IPS-20b (cell line): ENCODE data around the gene MAP3K5.
"Not testable (repeated sequence)": the region's sequence is repeated elsewhere in the genome, so short reads cannot be mapped to it uniquely, and the experiment has no call there.

ENCODE experiments used
- H3K27ac ChIP-seq: one replicate; pipeline ENCODE4 v1.5.1; 2013; ENCODE audit warnings: low read length
- H3K27me3 ChIP-seq: 2 replicates; pipeline ENCODE4 v1.6.1; 2013; ENCODE audit warnings: mild to moderate bottlenecking, low read length, inconsistent platforms; ENCODE audit not compliant: insufficient read depth
- H3K36me3 ChIP-seq: 2 replicates; pipeline ENCODE4 v1.6.1; 2013; ENCODE audit warnings: low read depth, mild to moderate bottlenecking, inconsistent platforms, low read length, moderate library complexity; ENCODE audit not compliant: insufficient read depth
- H3K4me1 ChIP-seq: 2 replicates; pipeline ENCODE4 v1.6.1; 2013; ENCODE audit warnings: mild to moderate bottlenecking, control low read depth, inconsistent platforms, low read length, moderate library complexity; ENCODE audit not compliant: insufficient read depth
- H3K4me3 ChIP-seq: 2 replicates; pipeline ENCODE4 v1.5.1; 2013; ENCODE audit warnings: mild to moderate bottlenecking, low read length, inconsistent platforms
- H3K9ac ChIP-seq: 2 replicates; pipeline ENCODE4 v1.6.1; 2013; ENCODE audit warnings: low read depth, mild to moderate bottlenecking, inconsistent platforms, low read length, moderate library complexity
- H3K9me3 ChIP-seq: 2 replicates; pipeline ENCODE4 v1.6.1; 2013; ENCODE audit warnings: mild to moderate bottlenecking, low read depth, low read length, inconsistent platforms; ENCODE audit not compliant: insufficient read depth

The MAP3K5 gene

DNA sequence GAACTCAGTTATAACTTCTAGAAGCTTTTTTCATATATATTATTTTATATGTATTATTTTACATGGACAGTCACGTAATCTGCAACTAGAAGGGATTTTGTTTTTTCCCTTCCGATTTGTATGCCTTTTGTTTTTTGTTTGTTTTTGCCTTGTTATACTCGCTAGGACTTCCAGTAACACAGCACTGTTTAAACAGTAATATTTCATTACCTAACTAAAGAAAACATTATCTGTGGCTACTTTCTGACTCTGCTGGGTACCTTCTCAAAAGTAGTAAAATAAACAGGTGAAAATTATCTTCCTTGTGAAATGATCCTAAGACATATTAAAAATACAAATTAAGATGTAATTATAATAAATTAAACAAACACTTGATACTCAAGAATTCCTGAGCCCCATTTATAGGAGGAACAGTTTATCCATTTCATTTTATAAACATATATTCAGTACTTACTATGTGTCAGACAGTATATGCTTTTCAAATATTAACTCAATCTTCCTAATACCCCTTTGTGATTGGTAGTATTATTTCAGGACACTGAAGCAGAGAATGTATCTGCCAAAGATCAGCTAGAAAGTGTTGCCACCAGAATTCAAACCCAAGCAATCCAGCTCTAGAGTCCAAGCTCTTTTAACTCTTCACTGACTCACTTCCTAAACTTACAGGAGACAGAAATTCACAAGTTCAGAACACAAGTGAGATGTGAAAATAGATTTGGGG lies 65.3 kb downstream of the MAP3K5 start:
- no peaks in the 10 kb centered on the region for H3K36me3 ChIP-seq
- H3K27ac ChIP-seq: no peak overlapping the region

DNA sequence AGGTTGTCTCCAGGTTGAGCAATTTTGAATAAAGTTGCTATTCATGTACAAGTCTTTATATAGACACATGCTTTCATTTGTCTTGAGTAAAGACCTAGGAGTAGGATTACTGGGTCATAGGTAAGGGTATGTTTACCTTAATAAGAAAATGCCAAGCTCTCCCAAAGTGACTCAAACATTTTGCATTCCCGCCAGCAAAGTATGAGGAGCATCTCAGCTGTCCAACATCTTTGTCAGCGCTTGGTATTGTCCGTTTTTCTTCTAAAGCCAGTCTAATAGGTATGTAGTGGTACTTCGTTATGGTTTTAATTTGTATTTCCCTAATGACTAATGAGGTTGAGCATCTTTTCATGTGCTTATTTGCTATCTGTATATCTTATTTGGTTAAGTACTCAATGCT lies 67.2 kb downstream of the MAP3K5 start:
- no peaks in the 10 kb centered on the region for H3K9me3 ChIP-seq
- no peaks in the 10 kb centered on the region for H3K4me1 ChIP-seq
- H3K27ac ChIP-seq: no peak overlapping the region
- no peaks in the 10 kb centered on the region for H3K36me3 ChIP-seq
- H3K9ac ChIP-seq: no peak overlapping the region
- H3K4me3 ChIP-seq: no peak overlapping the region
- H3K27me3 ChIP-seq: no peaks in the 10 kb centered on the region

More for the DNA sequence above, 65.3 kb downstream of the MAP3K5 start:
- Histone ChIP-seq H3K9me3 (no peaks in the 10 kb centered on the region), H3K27me3 (no peaks in the 10 kb centered on the region), H3K4me3 (no peak overlapping the region), H3K4me1 (no peaks in the 10 kb centered on the region), H3K9ac (no peak overlapping the region)

DNA sequence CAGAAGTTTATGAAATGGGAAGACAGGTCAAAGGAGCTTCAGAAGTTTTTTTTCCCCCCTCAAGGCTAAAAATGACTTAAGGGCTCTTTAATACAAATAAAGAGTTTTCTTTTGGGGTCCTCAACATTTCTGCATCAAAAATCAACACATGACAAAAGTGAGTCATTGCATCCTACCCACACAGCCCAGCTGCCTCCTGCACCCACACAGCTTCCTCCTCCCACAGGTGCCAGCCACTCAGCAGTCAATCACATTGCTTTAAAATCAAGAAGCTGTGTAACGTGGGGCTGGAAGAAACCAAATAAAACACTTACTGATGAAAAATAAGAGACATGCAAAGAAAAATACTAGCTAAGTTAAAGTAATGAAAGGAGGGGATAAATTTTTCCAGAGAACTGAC lies 68.5 kb downstream of the MAP3K5 start:
- peaks cover 5% of the 10 kb centered on the region; the same call in 1 of the 2 replicates for H3K4me1 ChIP-seq
- no peak overlapping the region for H3K4me3 ChIP-seq
- no peak overlapping the region for H3K9ac ChIP-seq
- H3K27ac ChIP-seq: no peak overlapping the region
- H3K27me3 ChIP-seq: no peaks in the 10 kb centered on the region
- H3K9me3 ChIP-seq: no peaks in the 10 kb centered on the region
- H3K36me3 ChIP-seq: no peaks in the 10 kb centered on the region

DNA sequence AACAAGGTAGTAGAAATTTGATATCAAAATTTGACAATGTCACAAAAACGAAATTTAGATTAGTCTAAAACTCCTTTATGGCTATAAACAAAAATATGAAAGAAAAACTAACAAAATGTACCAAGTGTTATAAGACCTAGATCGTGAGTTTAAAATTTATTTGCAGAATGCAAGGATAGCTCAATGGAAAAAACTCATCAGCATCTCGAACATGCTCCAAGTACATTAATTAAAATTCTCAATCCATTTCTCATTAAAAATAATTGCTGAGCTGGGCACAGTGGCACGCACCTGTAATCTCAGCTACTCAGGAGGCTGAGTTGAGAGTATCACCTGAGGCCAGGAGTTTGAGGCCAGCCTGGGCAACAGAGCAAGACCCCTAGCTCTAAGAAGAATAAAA lies 70.8 kb downstream of the MAP3K5 start:
- Histone ChIP-seq H3K4me3 (no peak overlapping the region), H3K9me3 (no peaks in the 10 kb centered on the region), H3K36me3 (no peaks in the 10 kb centered on the region), H3K27me3 (no peaks in the 10 kb centered on the region), H3K9ac (no peak overlapping the region), H3K27ac (no peak overlapping the region), H3K4me1 (peaks cover 5% of the 10 kb centered on the region; the same call in 1 of the 2 replicates)

DNA sequence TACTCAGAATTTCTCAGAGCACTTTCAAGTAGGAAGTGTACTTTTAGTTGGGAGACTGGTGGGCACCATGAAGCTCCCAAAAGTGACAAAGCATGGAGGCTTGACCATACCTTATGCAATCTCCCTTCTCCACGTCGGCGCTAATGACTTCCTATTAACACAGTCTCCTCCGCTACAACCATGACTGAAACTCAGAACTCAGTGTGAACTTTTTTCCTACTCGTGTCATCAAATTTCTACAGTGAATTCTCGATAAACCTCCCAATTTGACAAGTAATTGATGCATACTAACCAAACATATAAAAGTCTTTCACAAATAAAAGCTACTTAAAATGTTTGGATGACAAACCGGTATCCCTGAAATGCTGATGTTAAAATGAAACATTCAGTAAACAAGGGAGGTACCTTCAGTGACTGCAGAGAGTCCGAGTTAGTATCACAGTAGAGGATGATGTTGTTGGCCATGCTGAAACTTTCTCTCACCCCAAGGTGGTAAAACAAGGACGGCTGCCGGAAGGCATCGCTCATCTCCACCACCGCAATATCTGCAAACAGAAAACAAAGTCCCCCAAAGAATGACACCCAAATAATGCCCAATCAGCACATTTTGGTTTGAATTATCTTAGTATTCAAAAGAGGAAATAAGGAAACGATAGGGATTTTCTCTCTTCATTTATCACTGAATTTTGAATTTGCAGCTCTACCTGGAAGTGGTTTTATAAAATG lies 72.1 kb downstream of the MAP3K5 start:
- Histone ChIP-seq H3K9ac (no peak overlapping the region), H3K4me1 (peaks cover 5% of the 10 kb centered on the region; the same call in 1 of the 2 replicates), H3K27ac (no peak overlapping the region), H3K27me3 (no peaks in the 10 kb centered on the region), H3K36me3 (no peaks in the 10 kb centered on the region), H3K9me3 (no peaks in the 10 kb centered on the region), H3K4me3 (no peak overlapping the region)

DNA sequence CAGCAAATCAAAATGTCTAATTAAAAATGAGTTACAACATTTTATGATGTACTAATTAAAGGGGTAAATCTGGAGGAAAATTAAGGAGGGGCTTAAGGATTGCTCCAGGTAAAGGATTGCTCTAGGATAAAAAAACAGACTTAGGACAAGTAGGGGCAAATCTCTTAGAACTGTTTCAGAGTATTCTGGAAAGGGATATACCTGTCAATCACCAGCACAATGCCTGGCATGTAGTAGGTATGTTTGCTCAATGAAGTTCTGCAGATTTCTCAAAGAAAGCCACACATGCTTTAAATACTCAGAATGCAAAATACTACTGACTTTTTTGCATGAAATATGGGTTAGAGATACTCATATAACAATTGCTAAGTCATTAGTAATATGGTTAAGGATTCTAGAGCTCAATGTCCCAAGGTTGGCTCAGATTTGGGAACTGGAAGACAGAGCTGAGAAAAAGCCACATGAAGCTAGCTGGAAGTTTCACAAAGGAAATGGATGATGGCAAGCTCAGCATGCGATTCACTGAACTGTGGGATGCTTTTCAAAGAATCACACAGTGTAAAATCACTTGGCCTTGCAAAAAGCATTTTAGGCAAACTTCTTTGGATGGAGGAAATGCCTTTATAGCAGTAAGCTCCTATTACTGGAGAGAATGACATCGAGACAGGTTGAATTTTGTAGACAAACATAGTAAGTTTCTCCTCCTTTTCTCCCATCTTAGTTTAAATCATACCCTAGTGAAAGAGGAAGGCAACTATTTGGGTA lies 72.8 kb downstream of the MAP3K5 start:
- Histone ChIP-seq H3K4me3 (no peak overlapping the region), H3K27me3 (no peaks in the 10 kb centered on the region), H3K4me1 (peaks cover 5% of the 10 kb centered on the region; the same call in 1 of the 2 replicates), H3K36me3 (no peaks in the 10 kb centered on the region), H3K9ac (no peak overlapping the region), H3K27ac (no peak overlapping the region), H3K9me3 (no peaks in the 10 kb centered on the region)

DNA sequence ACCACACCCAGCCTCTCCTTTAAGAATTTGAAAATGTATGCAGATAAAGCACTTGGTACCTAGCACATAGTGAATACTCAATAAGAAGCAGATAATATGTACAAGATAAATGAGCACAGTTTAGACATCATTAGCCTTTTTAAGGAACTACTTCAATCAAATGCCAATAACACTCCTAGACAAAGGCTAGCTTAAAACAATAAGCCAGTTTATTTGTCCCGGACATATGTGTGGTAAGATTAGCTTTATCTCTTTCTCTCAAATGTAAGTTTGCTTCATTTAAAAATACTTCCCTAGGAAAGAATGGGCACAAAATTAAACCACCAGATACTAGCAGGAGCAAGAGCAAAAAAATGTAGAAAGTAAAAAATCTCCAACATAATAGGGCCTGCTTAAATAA lies 73.8 kb downstream of the MAP3K5 start:
- no peaks in the 10 kb centered on the region for H3K27me3 ChIP-seq
- H3K4me3 ChIP-seq: no peak overlapping the region
- H3K9ac ChIP-seq: no peak overlapping the region
- H3K4me1 ChIP-seq: peaks cover 5% of the 10 kb centered on the region; the same call in 1 of the 2 replicates
- no peaks in the 10 kb centered on the region for H3K36me3 ChIP-seq
- no peak overlapping the region for H3K27ac ChIP-seq
- no peaks in the 10 kb centered on the region for H3K9me3 ChIP-seq

DNA sequence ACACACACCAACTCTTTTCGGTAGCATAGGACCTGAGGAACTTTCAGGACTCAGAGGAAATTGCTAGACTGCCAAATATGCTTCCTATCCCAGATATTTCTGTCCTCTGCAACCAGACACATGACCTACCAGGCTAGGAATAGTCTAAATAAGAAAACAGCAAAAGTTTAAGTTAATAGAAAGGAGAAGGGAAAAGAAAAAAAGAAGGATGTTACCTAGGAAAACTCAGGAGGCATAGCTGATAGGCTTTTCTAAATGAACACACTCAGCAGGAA lies 74.6 kb downstream of the MAP3K5 start:
- Histone ChIP-seq H3K36me3 (no peaks in the 10 kb centered on the region), H3K27ac (no peak overlapping the region), H3K9me3 (no peaks in the 10 kb centered on the region), H3K4me1 (peaks cover 5% of the 10 kb centered on the region; the same call in 1 of the 2 replicates), H3K9ac (no peak overlapping the region), H3K4me3 (no peak overlapping the region), H3K27me3 (no peaks in the 10 kb centered on the region)

DNA sequence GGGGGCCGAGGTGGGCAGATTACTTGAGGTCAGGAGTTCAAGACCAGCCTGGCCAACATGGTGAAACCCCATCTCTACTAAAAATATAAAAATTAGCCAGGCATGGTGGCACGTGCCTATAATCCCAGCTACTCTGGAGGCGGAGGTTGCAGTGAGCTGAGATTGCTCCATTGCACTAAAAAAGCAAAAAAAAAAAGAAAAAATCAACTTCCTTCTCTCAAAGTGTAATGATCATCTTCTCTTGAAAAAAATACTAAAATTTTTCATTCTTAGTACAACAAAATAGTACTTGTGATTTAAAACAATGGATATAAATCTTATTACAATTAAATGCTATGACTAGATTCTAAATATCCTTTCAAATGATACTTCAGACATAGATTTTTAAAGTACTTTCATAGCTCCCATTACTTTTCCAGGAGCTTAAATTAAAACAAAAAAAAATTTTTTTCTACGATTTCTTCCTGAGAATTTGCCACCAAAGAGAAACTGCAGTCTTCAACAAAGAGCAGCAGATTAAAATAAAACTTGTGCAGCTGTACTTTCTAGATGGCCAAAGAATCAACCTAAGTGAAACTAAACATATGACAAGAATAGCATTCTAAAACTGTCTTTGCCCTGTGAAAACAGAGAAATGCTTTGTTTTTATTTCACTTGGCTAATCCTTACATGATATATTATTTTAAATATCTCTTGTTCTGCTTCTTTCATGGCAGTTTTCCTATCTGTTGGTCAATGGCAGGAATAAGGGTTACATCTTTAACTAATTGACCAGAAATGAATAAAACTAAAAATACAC lies 75.2 kb downstream of the MAP3K5 start:
- Histone ChIP-seq H3K27me3 (no peaks in the 10 kb centered on the region), H3K4me1 (peaks cover 5% of the 10 kb centered on the region; the same call in 1 of the 2 replicates), H3K27ac (no peak overlapping the region), H3K9ac (no peak overlapping the region), H3K9me3 (no peaks in the 10 kb centered on the region), H3K4me3 (no peak overlapping the region), H3K36me3 (no peaks in the 10 kb centered on the region)

DNA sequence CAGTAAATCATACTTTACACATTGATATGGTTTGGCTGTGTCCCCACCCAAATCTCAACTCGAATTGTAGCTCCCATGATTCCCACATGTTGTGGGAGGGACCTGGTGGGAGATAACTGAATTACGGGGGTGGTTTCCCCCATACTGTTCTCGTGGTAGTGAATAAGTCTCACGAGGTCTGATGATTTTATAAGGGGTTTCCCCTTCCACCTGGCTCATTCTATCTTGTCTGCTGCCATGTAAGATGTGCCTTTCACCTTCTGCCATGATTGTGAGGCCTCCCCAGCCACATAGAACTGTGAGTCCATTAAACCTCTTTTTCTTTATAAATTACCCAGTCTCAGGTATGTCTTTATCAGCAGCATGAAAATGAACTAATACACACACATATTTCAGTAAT lies 79.6 kb downstream of the MAP3K5 start:
- H3K4me1 ChIP-seq, H3K4me3 ChIP-seq, H3K27me3 ChIP-seq, H3K27ac ChIP-seq, H3K36me3 ChIP-seq, H3K9ac ChIP-seq, H3K9me3 ChIP-seq: not testable (repeated sequence)

DNA sequence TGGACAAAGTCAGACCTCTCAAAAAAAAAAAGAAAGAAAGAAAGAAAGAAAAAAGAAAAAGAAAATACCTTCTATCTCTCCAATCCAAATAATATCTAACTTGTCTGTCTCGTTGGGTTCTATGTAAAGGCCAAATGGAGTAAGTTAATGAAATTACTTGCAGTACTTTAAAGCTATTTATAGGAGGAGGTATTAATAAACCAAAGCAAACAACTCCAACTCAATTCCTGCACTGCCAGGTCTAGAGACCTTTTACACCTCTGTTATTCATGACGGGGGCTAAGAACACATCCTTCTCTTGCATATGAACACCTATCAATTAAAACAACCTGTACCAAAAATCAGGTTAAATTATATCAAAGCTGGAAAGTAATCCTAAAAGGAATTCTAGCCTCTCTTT lies 80.6 kb downstream of the MAP3K5 start:
- Histone ChIP-seq H3K4me1 (no peaks in the 10 kb centered on the region), H3K27ac (no peak overlapping the region), H3K9ac (no peak overlapping the region), H3K36me3 (no peaks in the 10 kb centered on the region), H3K9me3 (no peaks in the 10 kb centered on the region), H3K4me3 (no peak overlapping the region), H3K27me3 (no peaks in the 10 kb centered on the region)
